Hematopoietic multipotent progenitor cell treated with erythropoietin and hydrocortisone succinate and interleukin-3 and kit ligand, for 15 days (in vitro differentiated cells): ENCODE data around the gene DHRS13.

Experiments
- DNase-seq: peaks from one replicate; pipeline ENCODE4 v3.0.0-alpha.2; 2015; ENCODE audit warnings: low spot score

The DHRS13 gene

GRCh38 chr17:28902819-28903545 lies at the start of gene DHRS13:
DHRS13 (minus strand) TSS chr17:28903079; CDS start chr17:28902944, 135 bp downstream.
- peak; percentile 97 for DNase-seq

- DNase-seq, result peak; percentile 98
Observed at GRCh38 chr17:28951991-28952975, 49.4 kb upstream of the DHRS13 start.

- DNase-seq, result peak; percentile 100
Observed at GRCh38 chr17:28951428-28951990, 48.6 kb upstream of the DHRS13 start, which contains the start of gene PHF12. PHF12 (minus strand) TSS chr17:28951518; CDS start chr17:28950960, 558 bp downstream.

GRCh38 chr17:28950752-28951427 lies 48.0 kb upstream of the DHRS13 start:
- no peak for DNase-seq

GRCh38 chr17:28950017-28950751 lies 47.3 kb upstream of the DHRS13 start:
- DNase-seq, result peak; percentile 18

- peak; percentile 52 for DNase-seq
Observed at GRCh38 chr17:28949185-28950016, 46.5 kb upstream of the DHRS13 start.

- no peak for DNase-seq
Observed at GRCh38 chr17:28948873-28949184, 46.0 kb upstream of the DHRS13 start.

- DNase-seq, result no peak
Observed at GRCh38 chr17:28948342-28948741, 45.5 kb upstream of the DHRS13 start.

GRCh38 chr17:28947639-28948038 lies 44.8 kb upstream of the DHRS13 start:
- DNase-seq, result no peak

GRCh38 chr17:28946239-28946638 lies 43.4 kb upstream of the DHRS13 start:
- no peak for DNase-seq

GRCh38 chr17:28944862-28945741 lies 42.2 kb upstream of the DHRS13 start:
- no peak for DNase-seq

GRCh38 chr17:28944343-28944742 lies 41.5 kb upstream of the DHRS13 start:
- no peak for DNase-seq

GRCh38 chr17:28942925-28943324 lies 40.0 kb upstream of the DHRS13 start:
- no peak for DNase-seq

- no peak for DNase-seq
Observed at GRCh38 chr17:28941251-28941650, 38.4 kb upstream of the DHRS13 start.

GRCh38 chr17:28940675-28941074 lies 37.8 kb upstream of the DHRS13 start:
- no peak for DNase-seq

- no peak for DNase-seq
Observed at GRCh38 chr17:28940142-28940541, 37.3 kb upstream of the DHRS13 start.

GRCh38 chr17:28938552-28938951 lies 35.7 kb upstream of the DHRS13 start:
- DNase-seq, result peak; percentile 33

GRCh38 chr17:28937044-28937729 lies 34.3 kb upstream of the DHRS13 start:
- DNase-seq, result no peak
